Uterus (tissue), 2 donors: ENCODE results near the gene SCRT2.

Experiments used
- POLR2A ChIP-seq, 2 donors: fragments of 450-650 bp; IDR thresholded peaks; one replicate each; pipeline ENCODE4 v1.6.1; 2016; ENCODE audit warnings: antibody characterized with exemption in 2 of 2, mild to moderate bottlenecking in 1 of 2, moderate library complexity in 1 of 2
- TF ChIP-seq, protein P1 (sequence below), 4 experiments: fragments of 200-600 bp in 2 of 4; fragments of 450-650 bp in 2 of 4; sonication (generic) in 2 of 4; IDR thresholded peaks; one replicate each; pipeline ENCODE4 v1.5.1; 2016 to 2019; ENCODE audit warnings: antibody characterized with exemption in 4 of 4, mild to moderate bottlenecking in 2 of 4, moderate library complexity in 1 of 4

DNA sequence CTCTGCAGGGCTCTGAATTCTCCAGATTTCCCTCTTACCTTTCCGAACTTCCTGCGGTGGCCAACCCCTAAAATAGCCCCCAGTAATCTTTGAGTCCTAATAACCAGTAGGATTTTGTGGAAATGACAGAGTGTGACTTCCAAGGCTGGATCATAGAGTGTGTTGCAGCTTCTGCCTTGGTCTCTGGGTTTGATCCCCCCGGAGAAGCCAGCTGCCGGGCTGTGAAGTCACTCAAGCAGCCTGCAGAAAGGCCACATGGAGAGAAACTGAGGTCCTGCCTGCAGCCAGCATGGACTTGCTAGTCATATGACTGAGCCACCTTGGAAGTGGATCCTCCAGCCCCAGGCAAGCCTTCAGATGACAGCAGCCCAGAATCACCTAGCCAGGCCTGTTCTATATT is 46.3 kb upstream of the SCRT2 start:
- TF ChIP-seq, protein P1, sequence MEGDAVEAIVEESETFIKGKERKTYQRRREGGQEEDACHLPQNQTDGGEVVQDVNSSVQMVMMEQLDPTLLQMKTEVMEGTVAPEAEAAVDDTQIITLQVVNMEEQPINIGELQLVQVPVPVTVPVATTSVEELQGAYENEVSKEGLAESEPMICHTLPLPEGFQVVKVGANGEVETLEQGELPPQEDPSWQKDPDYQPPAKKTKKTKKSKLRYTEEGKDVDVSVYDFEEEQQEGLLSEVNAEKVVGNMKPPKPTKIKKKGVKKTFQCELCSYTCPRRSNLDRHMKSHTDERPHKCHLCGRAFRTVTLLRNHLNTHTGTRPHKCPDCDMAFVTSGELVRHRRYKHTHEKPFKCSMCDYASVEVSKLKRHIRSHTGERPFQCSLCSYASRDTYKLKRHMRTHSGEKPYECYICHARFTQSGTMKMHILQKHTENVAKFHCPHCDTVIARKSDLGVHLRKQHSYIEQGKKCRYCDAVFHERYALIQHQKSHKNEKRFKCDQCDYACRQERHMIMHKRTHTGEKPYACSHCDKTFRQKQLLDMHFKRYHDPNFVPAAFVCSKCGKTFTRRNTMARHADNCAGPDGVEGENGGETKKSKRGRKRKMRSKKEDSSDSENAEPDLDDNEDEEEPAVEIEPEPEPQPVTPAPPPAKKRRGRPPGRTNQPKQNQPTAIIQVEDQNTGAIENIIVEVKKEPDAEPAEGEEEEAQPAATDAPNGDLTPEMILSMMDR (IDR thresholded peaks at IDR 0.05) = no peak
- TF ChIP-seq POLR2A (IDR thresholded peaks at IDR 0.05) = no peak
